Transverse colon (tissue), 4 donors: Measurements from ENCODE around the gene ARSI.

ENCODE experiments used
- EP300 ChIP-seq: sonication (generic); formaldehyde crosslinking; IDR thresholded peaks from one replicate; pipeline ENCODE4 v1.6.1; 2017; ENCODE audit warnings: antibody characterized with exemption, low read depth
- POLR2A ChIP-seq: fragments of 450-650 bp; IDR thresholded peaks from one replicate; pipeline ENCODE4 v1.6.1; 2016; ENCODE audit warnings: antibody characterized with exemption, mild to moderate bottlenecking, moderate library complexity
- POLR2AphosphoS5 ChIP-seq, 3 donors: sonication (generic); formaldehyde crosslinking; IDR thresholded peaks; one replicate each; pipeline ENCODE4 v1.6.1; 2016; ENCODE audit warnings: antibody characterized with exemption in 3 of 3
- TF ChIP-seq, protein P1 (sequence below), 5 experiments: fragments of 200-600 bp in 3 of 5; fragments of 450-650 bp in 2 of 5; sonication (generic) in 3 of 5; IDR thresholded peaks; 1 replicate in 2 of 5; 2 replicates in 3 of 5; pipeline ENCODE4 v1.5.1; 2016 to 2017; ENCODE audit warnings: antibody characterized with exemption in 5 of 5, inconsistent platforms in 3 of 5, mild to moderate bottlenecking in 2 of 5, moderate library complexity in 1 of 5

DNA sequence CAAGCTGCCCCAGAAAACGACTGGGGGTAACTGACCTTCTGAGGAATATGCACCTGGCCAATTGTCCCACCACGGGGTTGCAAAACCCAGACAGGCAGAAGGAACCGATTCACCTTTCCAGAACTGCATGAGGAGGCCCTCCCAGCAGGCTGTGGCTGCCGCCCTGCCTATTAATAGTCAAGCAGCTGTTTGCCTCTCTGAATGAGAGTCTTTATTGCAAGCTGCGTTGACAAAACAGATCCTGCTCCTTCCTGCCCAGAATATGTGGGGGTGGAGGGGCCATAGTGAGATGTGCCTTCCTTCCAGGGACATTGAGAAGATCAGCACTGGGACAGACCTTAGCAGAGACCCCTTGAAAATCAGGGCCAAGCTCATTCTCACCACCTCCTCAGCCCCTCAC lies 36.5 kb upstream of the ARSI start:
- TF ChIP-seq, protein P1, sequence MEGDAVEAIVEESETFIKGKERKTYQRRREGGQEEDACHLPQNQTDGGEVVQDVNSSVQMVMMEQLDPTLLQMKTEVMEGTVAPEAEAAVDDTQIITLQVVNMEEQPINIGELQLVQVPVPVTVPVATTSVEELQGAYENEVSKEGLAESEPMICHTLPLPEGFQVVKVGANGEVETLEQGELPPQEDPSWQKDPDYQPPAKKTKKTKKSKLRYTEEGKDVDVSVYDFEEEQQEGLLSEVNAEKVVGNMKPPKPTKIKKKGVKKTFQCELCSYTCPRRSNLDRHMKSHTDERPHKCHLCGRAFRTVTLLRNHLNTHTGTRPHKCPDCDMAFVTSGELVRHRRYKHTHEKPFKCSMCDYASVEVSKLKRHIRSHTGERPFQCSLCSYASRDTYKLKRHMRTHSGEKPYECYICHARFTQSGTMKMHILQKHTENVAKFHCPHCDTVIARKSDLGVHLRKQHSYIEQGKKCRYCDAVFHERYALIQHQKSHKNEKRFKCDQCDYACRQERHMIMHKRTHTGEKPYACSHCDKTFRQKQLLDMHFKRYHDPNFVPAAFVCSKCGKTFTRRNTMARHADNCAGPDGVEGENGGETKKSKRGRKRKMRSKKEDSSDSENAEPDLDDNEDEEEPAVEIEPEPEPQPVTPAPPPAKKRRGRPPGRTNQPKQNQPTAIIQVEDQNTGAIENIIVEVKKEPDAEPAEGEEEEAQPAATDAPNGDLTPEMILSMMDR (IDR thresholded peaks at IDR 0.05) = no peak
- no peak for TF ChIP-seq EP300
- no peak for TF ChIP-seq POLR2A
- TF ChIP-seq POLR2AphosphoS5 (IDR thresholded peaks at IDR 0.05) = no peak
